B cell (primary cell): ENCODE results near the gene STAP2. TPM values are rescaled to one million over a fixed set of nuclear protein-coding genes. Genes with fewer than 3 reads are reported as not detected.

Experiments
- ATAC-seq: fragments of 200-7000 bp; cut with Tn5 transposase; one replicate; pipeline ENCODE4 v1.10.0; 2021; ENCODE audit warnings: low read depth, mild to moderate bottlenecking, moderate number of reproducible peaks, moderate library complexity
- CTCF ChIA-PET: fragments of 350-600 bp; sonication (Branson Sonifier 250); formaldehyde crosslinking; loops from one replicate; lab custom pipeline; 2021; ENCODE audit warnings: antibody characterized with exemption, inconsistent platforms; lab: Charles Lee
- POLR2A ChIA-PET: fragments of 350-600 bp; sonication (Branson Sonifier 250); formaldehyde crosslinking; loops from one replicate; lab custom pipeline; 2021; ENCODE audit warnings: antibody characterized with exemption; lab: Charles Lee
- DNase-seq: peaks from one replicate; pipeline ENCODE4 v3.0.0; 2013
- H2AFZ ChIP-seq: 2 replicates; pipeline ENCODE4 v1.6.1; 2012; ENCODE audit warnings: mild to moderate bottlenecking, low read depth, low read length; ENCODE audit not compliant: insufficient read depth, poor library complexity, severe bottlenecking
- H3K27ac ChIP-seq, 2 donors: 1 replicate in 1 of 2; 2 replicates in 1 of 2; pipeline ENCODE4 v1.5.1; 2012 to 2013; ENCODE audit warnings: low read length in 2 of 2, mild to moderate bottlenecking in 2 of 2, moderate library complexity in 1 of 2
- H3K27me3 ChIP-seq, 4 experiments: fragments of 200-600 bp in 1 of 4; sonication (generic) in 1 of 4; replicated peaks in 1 of 4; 1 replicate in 2 of 4; 2 replicates in 2 of 4; pipeline versions ENCODE4 v1.6.1 to v1.7.0; 2013 to 2016; ENCODE audit warnings: low read length in 3 of 4, mild to moderate bottlenecking in 2 of 4, mixed read lengths in 1 of 4, moderate library complexity in 1 of 4; ENCODE audit not compliant: insufficient read depth in 4 of 4, control insufficient read depth in 3 of 4; ENCODE audit errors: control extremely low read depth in 1 of 4
- H3K36me3 ChIP-seq, 2 experiments: replicated peaks in 1 of 2; 1 replicate in 1 of 2; 2 replicates in 1 of 2; pipeline versions ENCODE4 v1.6.1 to v1.7.1; 2013; ENCODE audit warnings: low read length in 1 of 2; ENCODE audit not compliant: insufficient read depth in 2 of 2, control insufficient read depth in 1 of 2; ENCODE audit errors: control extremely low read depth in 1 of 2, extremely low read depth in 1 of 2
- H3K4me1 ChIP-seq, 2 donors: fragments of 200-600 bp in 1 of 2; sonication (generic) in 1 of 2; 1 replicate in 1 of 2; 2 replicates in 1 of 2; pipeline versions ENCODE4 v1.5.1 to v1.6.1; 2013 to 2017; ENCODE audit warnings: low read length in 2 of 2; ENCODE audit not compliant: control insufficient read depth in 2 of 2, insufficient read depth in 2 of 2
- H3K4me2 ChIP-seq: replicated peaks from 2 replicates; pipeline ENCODE3; 2012; ENCODE audit warnings: mild to moderate bottlenecking, low read depth, low read length; ENCODE audit not compliant: poor library complexity, severe bottlenecking
- H3K4me3 ChIP-seq, 5 experiments: fragments of 200-600 bp in 1 of 5; sonication (generic) in 1 of 5; 1 replicate in 3 of 5; 2 replicates in 2 of 5; pipeline versions ENCODE4 v1.5.1 to v1.7.0; 2011 to 2016; ENCODE audit warnings: low read length in 4 of 5, mild to moderate bottlenecking in 4 of 5, low read depth in 2 of 5, control low read depth in 1 of 5, moderate library complexity in 1 of 5; ENCODE audit not compliant: insufficient read depth in 1 of 5; ENCODE audit errors: control extremely low read depth in 1 of 5, extremely low read depth in 1 of 5
- H3K79me2 ChIP-seq: fragments of 200-600 bp; sonication (generic); one replicate; pipeline ENCODE4 v1.6.0; 2016; ENCODE audit warnings: low read length; ENCODE audit not compliant: control insufficient read depth, insufficient read depth
- H3K9ac ChIP-seq: fragments of 200-600 bp; sonication (generic); 2 replicates; pipeline ENCODE4 v1.6.1; 2017; ENCODE audit warnings: mild to moderate bottlenecking, low read length, moderate library complexity
- H3K9me3 ChIP-seq, 3 donors: one replicate each; pipeline versions ENCODE4 v1.6.1 to v1.7.1; 2013; ENCODE audit warnings: low read length in 2 of 3; ENCODE audit not compliant: control insufficient read depth in 2 of 3, insufficient read depth in 1 of 3; ENCODE audit errors: control extremely low read depth in 1 of 3
- H4K20me1 ChIP-seq: 2 replicates; pipeline ENCODE4 v1.6.0; 2012; ENCODE audit warnings: mild to moderate bottlenecking, low read length; ENCODE audit not compliant: insufficient read depth, control insufficient read depth, poor library complexity, severe bottlenecking
- H3K27ac Mint-ChIP-seq: one replicate; pipeline ENCODE4 v1.8.0; 2021; ENCODE audit warnings: mixed read lengths
- H3K27me3 Mint-ChIP-seq: one replicate; pipeline ENCODE4 v1.8.0; 2021; ENCODE audit warnings: mixed read lengths
- H3K4me1 Mint-ChIP-seq: one replicate; pipeline ENCODE4 v1.8.0; 2021; ENCODE audit warnings: mixed read lengths
- H3K4me3 Mint-ChIP-seq: one replicate; pipeline ENCODE4 v1.8.0; 2021; ENCODE audit warnings: mixed read lengths
- H3K9me3 Mint-ChIP-seq: one replicate; pipeline ENCODE4 v1.8.0; 2022; ENCODE audit warnings: mixed read lengths; ENCODE audit not compliant: insufficient read depth
- CTCF ChIP-seq: fragments of 200-600 bp; IDR thresholded peaks from one replicate; pipeline ENCODE4 v1.8.0; 2022; ENCODE audit warnings: antibody characterized with exemption, mild to moderate bottlenecking
- EZH2 ChIP-seq: IDR thresholded peaks from 2 replicates; pipeline ENCODE4 v1.6.1; 2012; ENCODE audit warnings: borderline replicate concordance, low read depth, mild to moderate bottlenecking, moderate library complexity, low read length; ENCODE audit not compliant: insufficient read depth, poor library complexity, severe bottlenecking
- WGBS: methylation state at CpG from one replicate; pipeline ENCODE4 v1.1.5; 2013; ENCODE audit warnings: missing lambda C conversion rate; ENCODE audit not compliant: insufficient coverage; 5-methylcytosine and 5-hydroxymethylcytosine counted together
- intact Hi-C: fragments of 100-400 bp; cut with micrococcal nuclease; formaldehyde crosslinking; loops from one replicate; pipeline ENCODE4 v1.10.0; 2022
- polyA plus RNA-seq: library from polyadenylated mRNA; depleted of rRNA; stranded (reverse); fragments of >200 nt; gene quantifications from 2 replicates; pipeline ENCODE4 v1.2.3, GENCODE V29; 2012
- total RNA-seq, 2 donors: library from RNA; stranded (reverse); fragments of 120-200 nt in 1 of 2; gene quantifications; 1 replicate in 1 of 2; 2 replicates in 1 of 2; pipeline versions ENCODE4 v1.2.3 to v1.2.4, GENCODE V29; 2013 to 2022

The STAP2 gene
- total and polyA plus RNA-seq, 2 donors (not counting 1 experiment from before 2014, with no cell fraction given) = 0.27 to 0.72 TPM

- CTCF ChIA-PET = no interaction called here
- no peak for ATAC-seq
- H3K27me3 ChIP-seq = peaks cover 0 to 7% (median 0%) of the 10 kb centered on the region in 4 experiments
- H3K4me1 ChIP-seq = peaks cover 4% of the 10 kb centered on the region in 2 donors
- no peak overlapping the region for H3K27ac ChIP-seq
- 32% methylated on average over 7 of the region's 13 CpGs for whole genome bisulfite sequencing
- no peak for DNase-seq
- POLR2A ChIA-PET = no interaction called here
- H3K9ac ChIP-seq = no peak overlapping the region
- no peaks in the 10 kb centered on the region for H3K9me3 Mint-ChIP-seq
- no peak overlapping the region for H3K4me3 ChIP-seq
- H3K4me2 ChIP-seq = no peak overlapping the region
- intact Hi-C loops = no loop called here
- no peaks in the 10 kb centered on the region for H4K20me1 ChIP-seq
- no peaks in the 10 kb centered on the region for H3K79me2 ChIP-seq
- peaks cover 7% of the 10 kb centered on the region for H3K4me1 Mint-ChIP-seq
- no peak for TF ChIP-seq CTCF
- no peak for TF ChIP-seq EZH2
- H2AFZ ChIP-seq = peak overlapping the region; percentile 33
- H3K9me3 ChIP-seq = no peaks in the 10 kb centered on the region
- H3K36me3 ChIP-seq = no peaks in the 10 kb centered on the region
- H3K4me3 Mint-ChIP-seq = no peak overlapping the region
- H3K27ac Mint-ChIP-seq = no peak overlapping the region
- H3K27me3 Mint-ChIP-seq = peaks cover 11% of the 10 kb centered on the region
Observed at GRCh38 chr19:4301590-4302242, 36.9 kb downstream of the STAP2 start.

GRCh38 chr19:4300589-4300988 lies 38.0 kb downstream of the STAP2 start:
- H3K4me3 ChIP-seq = no peak overlapping the region
- no peak for ATAC-seq
- H3K4me1 ChIP-seq = peaks cover 4% of the 10 kb centered on the region in 2 donors
- peaks cover 0 to 15% (median 0%) of the 10 kb centered on the region in 4 experiments for H3K27me3 ChIP-seq
- no peak overlapping the region for H3K27ac ChIP-seq
- H3K79me2 ChIP-seq = no peaks in the 10 kb centered on the region
- no peak overlapping the region for H3K4me2 ChIP-seq
- H4K20me1 ChIP-seq = no peaks in the 10 kb centered on the region
- DNase-seq = no peak
- Mint-ChIP-seq H3K9me3 (no peaks in the 10 kb centered on the region), H3K4me1 (peaks cover 7% of the 10 kb centered on the region), H3K27ac (no peak overlapping the region), H3K4me3 (no peak overlapping the region), H3K27me3 (peaks cover 11% of the 10 kb centered on the region)
- H2AFZ ChIP-seq = no peak overlapping the region
- no peak overlapping the region for H3K9ac ChIP-seq
- WGBS = 83% methylated on average over 3 of the region's 3 CpGs
- H3K9me3 ChIP-seq = no peaks in the 10 kb centered on the region
- ChIA-PET POLR2A (no interaction called here), CTCF (no interaction called here)
- intact Hi-C loops = no loop called here
- TF ChIP-seq EZH2 = no peak
- TF ChIP-seq CTCF = no peak
- H3K36me3 ChIP-seq = no peaks in the 10 kb centered on the region
